GM19238 (cell line): ENCODE measurements around the gene TRMT2A.

Experiments
- DNase-seq: peaks from one replicate; pipeline ENCODE4 v3.0.0; 2011; ENCODE audit warnings: low spot score; ENCODE audit not compliant: insufficient read length

The TRMT2A gene

DNA sequence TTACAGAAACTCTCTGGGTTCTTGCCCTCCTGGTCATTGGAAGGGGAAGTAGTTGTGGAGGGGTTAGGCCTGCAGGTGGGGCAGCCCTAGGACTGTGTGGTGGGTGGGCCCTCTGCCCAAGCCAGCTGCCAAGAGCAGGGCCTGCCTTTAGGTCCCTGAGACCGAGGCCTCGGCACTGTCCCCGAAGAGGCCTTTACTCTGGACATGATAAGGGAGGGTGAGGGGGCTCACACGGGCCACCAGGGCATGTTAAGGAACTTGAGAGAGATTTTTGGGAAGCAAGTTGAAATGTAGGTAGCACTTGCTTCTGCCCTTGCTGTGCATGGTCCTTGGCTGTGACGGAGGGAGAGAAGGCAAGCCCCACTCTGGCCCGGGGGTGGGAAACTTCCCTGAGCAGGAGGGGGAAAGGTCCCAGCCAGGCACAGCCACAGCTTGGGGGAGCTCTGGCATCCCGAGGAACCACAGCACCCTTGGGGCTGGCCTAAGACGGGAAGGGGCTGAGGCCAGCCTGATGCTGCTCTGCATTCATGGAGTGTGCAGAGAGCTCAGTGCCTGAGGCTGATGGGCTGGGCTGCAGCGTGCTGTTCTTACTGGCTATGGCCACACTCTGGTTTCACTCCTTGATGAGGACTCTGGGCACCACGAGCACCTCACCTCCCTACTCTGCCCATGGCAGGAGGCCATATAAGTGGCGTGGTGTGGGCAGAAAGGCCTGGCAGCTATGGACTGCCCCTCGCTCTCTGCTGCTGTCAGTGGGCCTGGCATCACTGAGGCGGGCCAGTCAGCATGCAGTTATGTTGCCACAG lies 8.9 kb downstream of the TRMT2A start:
- DNase-seq: no peak

DNA sequence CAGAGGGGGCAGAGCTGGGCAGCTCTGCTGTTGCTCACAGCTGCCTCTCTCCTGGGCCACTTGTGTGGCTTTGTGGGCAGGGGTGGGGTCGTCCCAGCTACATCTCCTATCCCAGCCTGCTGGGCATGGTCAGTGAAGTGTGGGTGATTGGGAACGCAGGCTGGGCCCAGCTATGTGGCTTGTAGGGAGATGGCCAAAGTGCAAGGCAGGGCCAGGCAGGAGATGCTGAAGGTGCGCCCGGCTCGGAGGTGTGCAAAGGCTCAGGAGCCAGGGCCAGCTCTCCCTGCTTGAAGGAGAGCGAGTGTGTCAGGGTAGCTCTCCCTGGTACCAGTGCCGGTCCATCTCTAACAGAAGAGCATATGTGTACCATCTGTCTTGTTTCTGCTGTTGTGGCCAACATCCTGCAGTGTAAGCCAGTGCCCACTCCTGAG lies 9.5 kb downstream of the TRMT2A start:
- DNase-seq: no peak

DNA sequence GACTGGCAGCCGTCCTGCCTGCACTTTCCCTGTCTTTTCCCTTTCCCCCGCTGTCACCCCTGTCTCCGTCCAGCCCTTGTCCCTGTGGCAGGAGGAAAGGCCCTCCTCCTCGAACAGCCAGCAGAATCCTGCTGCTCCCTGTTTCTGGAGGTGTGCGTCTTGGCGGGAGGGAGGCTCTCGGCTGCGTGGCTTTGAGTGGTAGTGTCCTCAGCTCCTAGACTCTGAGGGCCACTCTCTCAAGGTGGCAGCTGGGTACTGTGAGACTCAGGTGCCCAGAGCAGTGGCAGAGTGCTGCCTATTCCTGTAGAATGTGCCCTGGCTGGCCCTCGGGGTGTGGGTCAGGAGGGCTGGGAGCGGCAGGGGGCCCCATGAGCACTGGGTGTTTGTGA lies 10.2 kb downstream of the TRMT2A start:
- no peak for DNase-seq

DNA sequence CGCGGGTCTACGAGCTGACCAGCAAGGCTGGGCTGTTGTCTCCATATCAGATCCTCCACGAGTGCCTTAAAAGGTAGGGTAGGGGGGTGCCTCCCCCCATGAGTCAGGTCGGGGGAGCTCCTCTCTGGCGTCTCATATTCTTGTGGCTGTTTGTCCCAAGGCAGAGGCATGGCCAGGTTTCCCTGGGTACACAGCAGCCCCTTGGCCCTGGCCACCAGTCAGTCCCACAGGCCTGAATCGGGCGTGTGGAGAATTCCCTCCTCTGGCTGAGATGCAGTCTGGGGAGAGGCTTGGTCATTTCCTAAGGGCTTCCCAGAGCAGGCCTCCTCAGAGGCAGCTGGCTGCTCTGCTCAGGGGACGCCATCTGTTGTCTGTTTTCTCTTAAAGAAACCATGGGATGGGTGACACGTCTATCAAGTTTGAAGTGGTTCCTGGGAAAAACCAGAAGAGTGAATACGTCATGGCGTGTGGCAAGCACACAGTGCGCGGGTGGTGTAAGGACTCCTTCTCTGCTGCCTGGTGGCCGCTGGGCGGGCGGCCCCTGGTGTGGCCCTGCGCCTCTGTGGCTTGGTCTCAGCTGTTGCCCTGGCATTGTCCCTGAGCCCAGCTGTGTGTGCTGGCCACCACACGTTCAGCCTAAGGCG lies 10.7 kb downstream of the TRMT2A start:
- no peak for DNase-seq

DNA sequence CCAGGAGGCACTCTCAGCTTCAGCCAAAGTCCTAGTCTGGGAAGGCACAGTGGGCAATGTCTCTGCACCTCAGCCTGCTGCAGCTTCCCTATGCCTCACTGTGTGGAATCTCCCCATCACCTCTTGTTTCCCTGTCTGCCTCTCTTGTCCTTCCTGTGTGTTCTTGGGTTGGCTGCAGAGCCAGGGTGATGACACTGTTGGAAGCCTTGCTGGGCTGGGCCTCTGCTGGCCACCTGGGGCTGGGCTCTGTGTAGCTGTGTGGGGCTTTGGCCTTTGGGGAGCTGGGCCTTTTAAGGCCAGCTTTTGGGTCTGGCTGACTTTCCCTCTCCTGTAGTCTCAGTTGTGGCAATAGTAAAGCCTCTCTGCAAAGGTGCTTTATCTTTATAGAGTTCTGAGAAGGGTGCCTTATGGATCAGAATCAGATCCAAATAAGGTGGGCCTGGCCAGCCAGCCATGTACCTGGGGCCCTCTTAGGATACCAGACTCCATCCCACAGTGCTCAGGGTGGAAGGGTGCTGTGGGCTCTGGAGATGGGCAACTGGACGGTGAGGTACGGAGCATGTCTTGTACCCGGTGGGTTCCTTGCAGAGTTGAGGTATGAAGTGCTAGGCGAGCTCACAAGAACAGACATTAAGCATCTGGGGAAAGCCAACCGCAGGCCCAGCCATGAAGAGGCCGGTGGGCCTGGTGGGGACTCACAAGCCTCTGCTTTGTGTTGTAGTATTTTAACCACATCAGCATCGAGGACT lies 11.4 kb downstream of the TRMT2A start:
- no peak for DNase-seq

DNA sequence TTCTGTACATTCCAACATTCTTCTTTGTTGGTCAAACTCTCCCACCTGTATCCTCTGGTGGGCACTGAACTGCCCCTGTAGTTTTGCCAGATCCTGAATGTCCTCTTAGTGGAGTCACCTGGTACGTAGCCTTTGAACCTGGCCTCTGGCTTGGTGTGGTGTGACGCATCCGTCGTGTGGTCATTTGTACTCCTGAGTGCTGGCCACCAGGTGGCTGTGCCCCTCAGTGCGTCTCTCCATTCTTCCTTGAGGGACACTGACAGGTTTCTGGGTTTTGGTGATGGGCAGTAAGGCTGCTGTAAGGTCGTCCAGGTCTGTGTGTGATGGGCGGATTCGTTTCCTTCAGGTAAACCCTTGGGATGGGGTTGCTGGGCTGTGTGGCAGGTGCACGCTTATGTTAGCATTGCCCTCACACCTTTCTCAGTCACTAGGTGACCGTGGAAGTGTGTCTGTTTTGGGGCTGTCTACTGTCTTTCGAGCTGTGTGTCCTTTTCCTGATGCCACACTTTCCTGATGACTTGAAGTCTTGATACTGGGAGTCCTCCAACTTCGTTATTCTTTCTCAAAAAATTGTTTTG lies 14.7 kb downstream of the TRMT2A start:
- no peak for DNase-seq

DNA sequence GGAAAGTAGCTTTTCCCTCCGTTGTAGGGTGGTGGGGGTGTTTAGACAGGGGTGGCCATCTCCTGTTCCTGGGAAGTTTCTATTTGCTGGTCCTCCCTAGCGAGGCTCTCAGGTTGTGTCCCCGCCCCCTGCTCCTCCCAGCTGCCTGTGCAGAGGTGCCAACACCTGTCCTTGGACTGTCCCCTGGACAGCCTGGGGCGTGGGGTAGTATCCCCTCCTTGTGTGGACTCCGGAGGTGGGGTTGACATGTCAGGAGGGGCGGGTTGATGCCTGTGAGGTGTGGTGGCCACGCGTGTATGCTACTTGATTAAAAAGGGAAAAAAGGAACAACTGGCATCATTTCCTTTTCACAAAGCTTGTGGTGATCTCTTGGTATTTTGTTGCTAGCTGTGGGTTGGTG lies 15.4 kb downstream of the TRMT2A start:
- DNase-seq: no peak

DNA sequence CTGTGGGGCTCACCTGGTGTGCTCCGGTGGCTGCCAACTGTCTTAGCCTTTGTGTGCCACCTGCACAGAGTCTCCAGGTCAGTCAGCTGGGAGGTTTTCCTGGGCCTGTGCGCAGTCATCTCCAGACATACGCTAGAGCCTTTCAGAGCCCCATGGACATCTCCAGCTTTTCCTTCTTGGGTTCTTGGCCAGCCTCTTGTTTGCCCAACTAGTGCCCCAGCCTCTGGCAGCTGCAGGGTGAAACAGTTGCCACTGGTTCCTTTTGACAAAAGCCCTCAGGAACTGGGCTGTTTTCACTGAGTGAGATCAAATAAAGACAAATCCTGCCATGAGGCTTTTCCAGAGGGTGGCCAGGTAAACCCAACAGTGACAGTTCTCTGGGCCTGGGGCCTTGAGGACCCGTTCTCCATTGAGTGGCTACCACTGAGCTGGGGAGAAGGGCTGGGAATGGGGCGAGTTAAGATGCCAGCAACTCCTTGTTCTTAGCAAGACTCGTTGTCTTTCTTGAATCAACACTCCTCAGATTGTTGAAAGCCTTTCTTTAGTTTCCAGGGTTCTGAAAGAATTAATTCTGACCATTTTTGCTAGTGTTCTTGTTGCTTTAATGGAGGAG lies 17.8 kb downstream of the TRMT2A start:
- DNase-seq: no peak

DNA sequence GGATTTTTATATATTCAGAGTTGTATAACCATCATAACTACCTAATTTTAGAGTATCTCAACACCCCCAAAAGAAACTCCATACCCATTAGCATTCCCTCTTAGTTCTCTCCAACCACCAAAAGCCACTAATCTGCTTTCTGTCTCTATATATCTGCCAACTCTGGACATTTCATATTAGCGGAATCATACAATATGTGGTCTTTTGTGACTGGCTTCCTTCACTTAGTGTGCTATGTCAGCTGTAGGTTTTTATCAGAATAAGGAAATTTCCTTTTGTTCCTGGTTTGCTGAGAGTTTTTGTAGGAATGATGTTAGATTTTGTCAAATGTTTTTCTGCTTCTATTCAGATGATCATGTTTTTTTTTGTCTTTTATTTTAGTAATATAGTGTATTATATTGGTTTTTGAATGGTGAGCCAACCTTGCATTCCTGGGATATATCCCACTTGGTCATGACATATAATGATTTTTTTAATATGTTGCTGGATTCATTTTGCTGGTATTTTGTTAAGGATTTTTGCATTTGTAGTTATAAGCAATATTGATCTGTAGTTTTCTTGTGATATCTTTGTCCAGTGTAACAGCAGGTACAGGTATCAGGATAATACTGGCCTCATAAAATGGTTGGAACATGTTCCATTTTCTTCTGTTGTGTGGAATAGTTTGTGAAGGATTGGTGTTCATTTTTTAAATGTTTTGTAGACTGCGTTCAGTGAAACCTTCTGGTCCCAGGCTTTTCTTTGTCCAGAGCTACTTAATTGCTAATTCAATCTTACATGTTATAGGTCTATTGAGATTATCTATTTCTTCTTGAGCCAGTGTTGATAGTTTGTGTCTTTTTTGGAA lies 20.2 kb downstream of the TRMT2A start:
- DNase-seq: no peak

DNA sequence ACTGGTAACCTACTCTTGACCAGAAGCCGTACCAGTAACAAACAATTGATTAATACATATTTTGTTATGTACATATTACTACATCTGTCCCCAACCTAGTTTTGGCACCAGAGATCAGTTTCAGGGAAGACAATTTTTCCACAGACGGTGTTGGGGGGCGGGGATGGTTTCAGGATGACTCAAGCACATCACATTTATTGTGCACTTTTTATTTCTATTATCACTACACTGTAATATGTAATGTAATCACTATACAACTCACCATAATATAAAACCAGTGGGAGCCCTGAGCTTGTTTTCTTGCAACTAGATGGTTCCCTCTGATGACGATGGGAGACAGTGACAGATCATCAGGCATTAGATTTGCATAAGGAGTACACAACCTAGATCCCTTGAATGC lies 21.5 kb downstream of the TRMT2A start:
- no peak for DNase-seq

DNA sequence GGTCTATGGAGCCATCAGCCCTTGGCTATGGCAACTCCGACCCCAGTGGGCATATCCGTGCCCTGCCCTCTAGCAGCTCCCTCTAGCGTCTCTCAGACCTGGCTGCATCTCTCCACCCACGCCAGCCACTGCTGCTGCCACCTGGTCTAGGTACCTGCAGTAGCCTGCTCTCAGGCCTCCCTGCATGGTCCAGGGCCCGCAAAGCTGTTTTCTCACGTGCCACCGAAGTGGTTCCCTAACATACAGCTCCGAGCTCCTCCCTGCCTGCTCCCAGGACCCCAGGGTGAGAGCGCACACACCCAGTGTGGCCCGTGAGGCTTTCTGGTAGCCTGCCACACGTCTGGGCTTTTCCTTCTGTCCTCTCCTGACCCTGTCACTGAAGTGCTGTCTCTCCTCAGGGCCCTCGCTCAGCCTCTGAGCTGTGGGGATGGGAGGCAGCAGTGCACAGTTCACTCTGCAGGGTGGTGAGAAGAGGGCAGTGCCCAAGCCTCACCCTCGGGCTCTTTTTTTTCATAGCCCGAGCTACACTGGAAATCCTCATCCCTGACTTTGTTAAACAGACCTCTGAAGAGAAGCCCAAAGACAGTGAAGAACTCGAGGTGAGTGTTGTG lies 22.7 kb downstream of the TRMT2A start:
- DNase-seq: no peak

DNA sequence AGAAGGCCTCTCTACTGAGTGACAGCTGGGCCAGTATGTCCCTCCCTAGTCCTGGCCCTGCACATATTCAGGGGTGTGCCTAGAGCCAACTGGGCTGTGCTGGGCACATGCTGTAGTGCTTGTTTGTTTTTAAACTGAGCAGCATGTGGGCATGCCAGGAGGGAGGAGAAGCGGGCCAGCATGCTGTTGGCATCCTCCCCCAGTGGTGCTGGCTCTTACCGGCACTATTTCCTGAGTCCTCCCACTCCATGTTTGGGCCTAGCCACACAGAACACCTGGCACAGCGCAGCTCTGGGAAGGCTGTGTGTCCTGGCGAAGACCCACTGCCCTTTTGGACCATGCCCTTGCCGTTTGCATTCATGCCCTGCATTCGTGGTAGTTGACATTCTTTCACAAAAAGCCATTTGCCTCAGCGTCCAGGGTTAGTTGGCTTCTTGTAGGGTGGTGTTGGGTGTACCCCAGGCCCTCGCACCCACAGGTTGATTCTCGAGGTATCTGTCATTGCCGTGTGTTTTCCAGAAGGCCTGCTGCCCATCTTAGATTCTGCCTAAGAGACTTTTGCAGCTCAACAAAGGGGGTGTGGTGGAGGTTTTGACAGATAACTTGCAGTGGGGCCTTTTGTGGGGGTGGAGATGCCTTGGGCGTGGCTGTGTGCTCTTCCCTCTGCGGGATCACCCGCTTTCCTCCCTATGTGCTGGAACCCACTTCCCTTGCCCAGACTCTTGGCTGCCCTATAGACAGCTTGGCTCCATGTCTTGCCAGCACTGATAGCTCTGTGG lies 23.4 kb downstream of the TRMT2A start:
- no peak for DNase-seq

DNA sequence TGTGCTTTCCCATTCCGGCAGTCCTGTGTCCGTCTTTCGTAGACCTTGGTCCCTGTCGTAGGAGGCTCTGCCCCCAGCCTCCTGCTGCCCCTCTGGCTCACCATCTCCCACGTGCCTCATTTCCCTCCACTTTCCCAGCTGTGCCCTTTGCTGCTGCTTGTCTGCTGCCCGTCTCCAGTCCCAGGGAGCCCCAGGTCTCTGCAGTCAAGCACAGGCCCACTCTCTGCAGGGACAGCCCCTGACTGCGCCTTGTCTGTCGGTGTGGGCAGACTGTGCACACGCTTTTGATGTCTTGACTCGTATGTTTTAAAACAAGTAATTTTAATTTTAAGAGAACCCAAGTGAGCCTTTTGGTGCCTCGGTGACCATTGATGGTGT lies 24.6 kb downstream of the TRMT2A start:
- DNase-seq: no peak

DNA sequence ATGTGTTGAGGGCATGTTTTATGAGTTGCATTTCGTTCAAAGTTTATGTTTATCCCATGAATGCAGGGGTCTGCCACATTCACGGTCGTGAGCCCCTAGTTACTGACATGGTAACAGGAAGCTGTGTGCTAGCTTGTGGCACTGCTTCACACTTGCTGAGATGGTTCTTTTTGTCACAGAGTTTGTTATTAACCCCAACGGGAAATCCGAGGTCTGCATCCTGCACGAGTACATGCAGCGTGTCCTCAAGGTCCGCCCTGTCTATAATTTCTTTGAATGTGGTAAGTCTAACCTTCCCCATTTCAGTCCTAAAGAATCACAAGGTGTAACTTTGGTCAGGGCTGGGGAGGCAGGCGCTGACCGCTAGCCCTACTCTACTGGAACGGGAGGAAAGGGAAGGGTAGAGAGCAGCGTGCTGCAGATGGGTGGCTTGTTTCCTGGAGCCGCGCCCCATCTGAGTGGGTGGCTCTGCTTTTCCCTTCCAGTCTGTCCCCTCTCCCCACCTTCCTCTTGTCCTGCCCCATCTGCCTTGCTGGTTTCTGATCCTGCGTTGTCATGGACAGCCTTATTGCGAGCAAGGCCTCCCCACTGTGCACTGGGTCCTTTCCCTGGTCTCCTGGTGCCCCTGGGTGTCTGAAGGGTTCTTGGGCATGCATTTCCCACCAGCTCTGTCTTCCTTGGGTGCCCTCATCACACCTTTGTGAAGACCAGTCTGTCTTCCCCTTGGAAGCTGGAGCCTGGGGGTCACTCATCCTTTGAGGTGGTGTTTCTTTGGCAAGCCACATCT lies 25.1 kb downstream of the TRMT2A start:
- no peak for DNase-seq

DNA sequence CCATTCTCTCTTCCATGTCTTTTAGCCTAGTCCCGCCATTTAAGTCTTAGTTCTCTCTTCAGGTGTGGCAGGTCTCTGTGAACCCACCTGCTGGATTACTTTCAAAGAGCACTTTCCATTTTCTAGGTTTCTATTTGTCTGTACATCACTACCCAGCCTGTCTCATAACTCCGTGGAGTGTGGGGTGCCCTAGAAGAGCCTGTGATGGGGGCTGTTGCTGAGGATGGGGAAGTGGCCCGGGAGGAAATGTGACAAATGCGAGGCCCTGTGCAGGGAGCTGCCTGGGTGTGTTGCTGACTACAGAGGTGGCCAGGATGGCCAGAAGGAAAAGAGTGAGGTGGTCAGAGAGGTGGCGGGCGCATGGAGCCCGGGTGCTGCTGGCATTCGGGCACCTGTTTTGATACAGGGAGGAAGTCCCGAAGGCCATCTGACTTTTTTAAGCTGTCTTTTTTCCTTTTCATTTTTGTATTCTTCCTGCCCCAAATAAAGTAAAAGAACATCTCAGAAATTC lies 26.2 kb downstream of the TRMT2A start:
- DNase-seq: no peak

DNA sequence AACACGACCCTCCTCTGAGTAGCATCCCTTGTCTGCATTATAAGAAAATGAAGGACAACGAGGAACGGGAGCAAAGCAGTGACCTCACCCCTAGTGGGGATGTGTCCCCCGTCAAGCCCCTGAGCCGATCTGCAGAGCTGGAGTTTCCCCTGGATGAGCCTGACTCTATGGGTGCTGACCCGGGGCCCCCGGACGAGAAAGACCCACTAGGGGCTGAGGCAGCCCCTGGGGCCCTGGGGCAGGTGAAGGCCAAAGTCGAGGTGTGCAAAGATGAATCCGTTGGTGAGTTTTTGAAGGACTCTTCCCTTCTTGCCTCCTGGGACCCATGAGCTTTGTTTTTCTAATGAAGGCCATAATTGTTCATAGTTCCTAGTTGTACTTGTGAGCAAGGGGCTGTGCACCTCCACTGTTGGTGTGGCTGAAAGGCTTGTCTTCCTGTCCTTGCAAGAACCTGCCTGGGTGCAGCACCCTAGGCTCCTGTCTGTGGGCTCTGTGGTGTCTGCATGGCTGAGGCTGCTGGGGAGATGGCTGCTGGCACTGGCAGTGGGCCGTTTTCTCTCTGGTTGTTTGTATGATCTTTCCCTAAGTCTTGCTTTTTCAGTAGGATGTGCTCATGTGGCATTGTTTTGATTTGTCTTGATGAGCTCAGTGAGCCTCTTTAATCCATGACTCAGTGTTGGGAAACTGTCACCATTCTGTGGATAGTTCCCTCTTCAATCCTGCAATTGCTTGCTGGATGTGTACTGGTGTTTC lies 26.9 kb downstream of the TRMT2A start:
- no peak for DNase-seq

DNA sequence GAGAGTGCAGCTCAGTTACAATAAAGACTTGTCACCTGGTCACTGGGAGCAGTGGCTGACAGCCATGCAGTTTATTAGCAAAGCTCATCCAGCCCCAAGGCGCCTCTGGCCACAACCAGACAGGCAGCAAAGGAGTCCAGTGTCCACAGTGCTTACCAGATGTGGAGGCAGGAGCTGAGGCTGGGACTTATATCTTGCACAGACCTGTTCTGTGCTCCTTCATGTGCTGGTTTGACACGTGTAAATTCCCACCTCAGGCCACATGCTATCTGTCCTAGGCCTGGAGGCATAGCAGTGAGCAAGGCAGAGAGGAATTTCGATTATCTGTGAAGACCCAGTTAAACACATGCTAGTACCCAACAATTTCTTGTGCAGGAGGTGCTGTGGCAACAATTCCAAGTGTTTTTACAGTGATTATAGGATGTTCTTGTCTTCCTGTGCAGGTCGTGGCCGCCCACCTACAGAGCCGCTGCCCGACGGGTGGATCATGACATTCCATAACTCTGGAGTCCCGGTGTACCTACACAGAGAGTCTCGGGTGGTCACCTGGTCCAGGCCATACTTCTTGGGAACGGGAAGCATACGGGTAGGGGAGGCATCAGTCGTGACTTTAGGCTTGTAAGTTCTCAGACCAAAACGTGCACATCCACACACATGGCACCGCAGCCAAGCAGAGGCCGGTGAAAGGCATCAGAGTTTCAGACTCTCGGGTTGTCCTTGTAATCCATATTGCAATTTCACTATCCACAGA lies 27.6 kb downstream of the TRMT2A start:
- DNase-seq: no peak
